HG03135 (cell line): ENCODE results near the gene NEIL1.
"Not testable (repeated sequence)": the region's sequence is repeated elsewhere in the genome, so short reads cannot be mapped to it uniquely, and the experiment has no call there.

Experiments used
- ATAC-seq: cut with Tn5 transposase; IDR thresholded peaks from one replicate; pipeline ENCODE4 v1.9.1; 2021; ENCODE audit warnings: mild to moderate bottlenecking, moderate library complexity; ENCODE audit not compliant: unreplicated experiment

The NEIL1 gene

DNA sequence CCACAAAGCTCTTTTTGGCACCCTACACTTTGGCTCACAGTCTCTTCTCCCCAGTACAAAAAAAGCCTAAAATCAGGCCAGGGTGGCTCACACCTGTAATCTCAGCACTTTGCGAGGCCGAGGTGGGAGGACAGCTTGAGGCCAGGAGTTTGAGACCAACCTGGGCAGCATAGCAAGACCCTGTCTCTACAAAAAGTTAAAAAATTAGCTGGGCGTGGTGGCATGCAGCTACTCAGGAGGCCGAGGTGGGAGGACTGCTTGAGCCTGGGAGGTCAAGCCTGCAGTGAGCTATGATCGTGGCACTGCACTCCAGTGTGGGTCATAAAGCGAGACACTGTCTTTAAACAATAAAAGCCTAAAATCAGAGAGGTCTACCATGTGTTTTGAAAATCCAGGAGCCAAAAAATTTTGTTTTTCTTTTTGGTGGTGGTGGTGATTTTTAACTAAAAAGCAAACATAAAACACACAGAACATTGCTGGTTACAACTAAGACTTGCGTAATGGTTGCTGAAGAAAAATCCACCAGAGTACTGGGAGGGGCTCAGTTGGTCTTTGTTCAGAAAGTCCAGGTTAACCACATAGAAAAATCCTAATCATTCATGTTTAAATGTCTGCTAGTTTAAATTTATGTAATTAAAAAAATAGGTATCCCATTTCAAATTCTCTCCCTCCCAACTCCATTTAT is 23.2 kb downstream of the NEIL1 start:
- no peak for ATAC-seq

DNA sequence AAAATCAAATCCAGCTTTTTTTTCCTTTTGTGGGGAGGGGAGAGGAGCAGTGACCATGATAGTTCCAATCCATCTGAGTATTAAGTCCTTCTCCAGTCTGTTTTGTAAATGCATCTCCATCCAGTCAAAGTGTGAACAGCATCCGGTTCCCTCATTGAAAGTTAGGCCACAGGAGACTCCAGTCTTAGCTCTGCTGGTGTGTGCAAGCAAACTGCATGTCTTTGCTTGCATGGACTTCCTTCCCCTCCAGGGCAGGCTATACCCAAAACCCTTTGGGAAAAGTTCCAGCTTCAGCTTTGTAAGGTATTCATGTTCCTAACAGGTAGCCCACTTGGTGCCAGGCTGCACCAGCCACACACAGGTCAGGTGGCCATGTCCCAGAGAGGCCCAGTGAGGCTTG is 24.6 kb downstream of the NEIL1 start:
- no peak for ATAC-seq

DNA sequence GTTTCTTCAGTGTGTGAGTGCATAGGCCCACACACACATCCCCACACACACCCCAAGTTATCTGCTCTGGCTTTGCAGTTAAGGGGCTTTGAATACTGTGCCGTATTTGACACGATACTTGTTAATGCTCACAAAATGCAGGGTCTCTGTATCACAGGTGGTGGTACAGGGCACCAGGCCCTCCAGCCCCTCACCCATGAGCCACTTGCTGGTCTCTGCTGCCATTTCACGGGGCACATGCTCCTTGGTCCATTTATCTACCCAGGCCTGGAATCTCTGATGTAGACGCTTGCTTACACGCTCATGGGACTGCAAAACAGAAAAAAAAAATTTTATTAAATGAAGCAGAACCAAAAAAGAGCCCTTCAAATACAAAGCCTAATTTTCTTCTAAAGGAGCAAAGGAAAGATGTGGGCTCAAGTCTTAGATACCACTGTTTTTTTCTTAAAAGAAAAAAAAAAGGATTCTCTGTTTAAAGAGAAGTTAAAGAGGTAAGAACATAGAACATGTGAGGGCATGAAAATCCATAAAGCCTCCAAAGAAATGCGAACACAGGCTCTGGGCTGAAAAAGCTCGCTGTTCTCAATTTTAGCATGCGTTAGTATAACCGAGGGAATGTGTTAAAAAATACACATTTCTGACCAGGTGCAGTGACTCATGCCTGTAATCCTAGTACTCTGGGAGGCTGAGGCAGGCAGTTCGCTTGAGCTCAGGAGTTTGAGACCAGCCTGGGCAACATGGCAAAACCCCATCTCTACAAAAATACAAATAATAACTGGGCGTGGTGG is 25.3 kb downstream of the NEIL1 start:
- no peak for ATAC-seq

DNA sequence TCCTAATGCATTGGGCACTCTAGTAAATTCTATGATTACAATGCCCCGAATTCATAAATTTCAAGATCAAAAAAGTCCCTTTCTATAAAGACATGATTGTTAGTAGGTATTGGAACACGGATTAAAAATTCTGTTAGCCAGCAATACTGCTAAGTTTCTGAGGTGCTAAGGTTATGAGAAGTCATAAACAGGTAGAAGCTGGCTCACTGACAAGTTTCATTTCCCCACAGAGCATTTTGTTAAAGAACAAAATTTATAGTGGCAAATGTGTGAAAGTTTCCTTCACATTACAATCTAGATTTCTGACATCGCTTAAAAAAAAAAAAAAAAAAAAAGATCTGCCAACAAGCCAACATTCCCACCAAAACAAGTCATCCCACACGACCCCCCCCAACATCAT is 33.9 kb downstream of the NEIL1 start:
- no peak for ATAC-seq

DNA sequence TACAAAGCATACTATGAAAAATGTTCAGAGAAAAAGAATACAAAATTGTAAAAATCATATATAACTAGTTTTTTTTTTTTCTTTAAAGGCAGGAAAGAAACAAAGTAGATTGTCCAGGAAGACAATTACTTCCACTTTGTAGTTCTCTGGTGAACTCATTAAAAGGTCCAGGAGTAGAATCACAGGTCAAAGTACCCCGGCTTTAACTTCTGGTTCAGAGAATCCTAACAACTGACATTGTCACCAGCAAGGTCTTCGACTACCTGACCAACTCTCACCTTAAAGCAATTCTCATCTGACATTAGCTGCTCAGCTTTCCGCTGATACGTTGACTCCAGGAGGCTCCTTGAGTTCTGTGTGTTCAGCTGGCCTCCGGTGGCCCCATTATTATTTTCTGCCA is 37.1 kb downstream of the NEIL1 start:
- not testable (repeated sequence) for ATAC-seq

DNA sequence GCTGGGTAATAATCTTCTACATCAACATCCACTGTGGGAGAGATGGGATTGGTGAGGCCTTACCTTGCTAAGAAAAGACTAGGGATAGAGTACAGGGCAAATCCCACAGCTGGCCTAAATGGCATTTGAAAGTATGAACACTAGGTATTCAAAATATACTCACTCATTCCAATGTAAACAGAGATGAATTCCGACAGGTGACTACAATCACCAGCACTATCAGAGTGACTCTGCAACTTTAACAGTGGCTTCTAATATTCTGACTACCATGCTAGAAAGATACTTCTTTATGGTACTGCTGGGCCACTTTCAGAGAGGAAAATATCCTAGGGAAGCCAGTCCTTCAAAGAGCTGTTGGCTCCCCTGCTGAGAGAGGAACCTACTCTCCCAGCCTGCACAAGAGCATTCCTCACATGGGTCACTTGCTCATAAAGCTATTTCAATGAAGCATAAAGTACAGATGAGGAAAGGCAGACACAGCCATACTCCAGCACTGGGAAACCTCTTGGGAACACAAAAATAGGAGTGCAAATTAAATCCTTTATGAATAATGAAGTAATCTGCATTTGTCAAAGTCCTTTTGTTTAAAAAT is 43.0 kb downstream of the NEIL1 start:
- ATAC-seq: no peak

DNA sequence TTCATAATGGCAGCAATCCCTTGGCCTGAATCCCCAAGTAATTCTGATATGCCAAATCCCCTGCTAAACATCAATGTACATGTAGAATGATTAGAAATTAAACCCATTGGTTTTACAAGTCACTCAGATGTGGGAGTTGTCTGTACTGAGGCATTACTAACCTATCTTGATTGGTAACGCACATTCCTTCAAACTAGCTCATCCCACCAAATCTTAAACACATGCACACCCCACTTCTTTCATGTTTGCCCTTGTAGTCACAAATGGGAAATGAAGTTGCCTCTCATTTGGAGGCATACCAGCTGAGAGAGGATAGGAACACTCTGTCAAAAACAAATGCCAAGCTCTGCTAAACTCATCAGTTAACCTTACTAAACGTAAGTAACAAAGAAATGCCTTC is 50.7 kb downstream of the NEIL1 start:
- no peak for ATAC-seq

DNA sequence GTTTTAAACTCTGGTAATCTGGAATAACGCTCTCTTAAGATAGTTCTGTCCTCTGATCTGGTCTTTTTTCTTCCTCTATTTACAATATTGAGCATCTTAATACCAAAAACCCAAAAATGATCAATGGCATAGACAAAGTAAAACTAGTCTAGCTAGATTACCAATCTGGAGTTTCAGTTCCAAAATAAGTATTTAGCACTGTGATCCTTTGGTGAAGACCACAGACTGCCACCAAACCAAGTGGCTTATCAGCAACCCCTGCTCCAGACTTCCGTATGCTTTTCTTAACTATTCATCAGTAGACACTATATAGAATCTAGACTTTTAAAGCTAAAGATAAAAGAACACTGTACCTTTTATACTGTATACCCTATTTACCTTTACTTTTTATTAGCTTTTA is 57.1 kb downstream of the NEIL1 start:
- ATAC-seq: no peak
